ENCODE measurements around the gene TESMIN. TPM values are rescaled to one million over a fixed set of nuclear protein-coding genes. Genes with fewer than 3 reads are reported as not detected.

Gene TESMIN
- total RNA-seq, 1 donor from 2014 or later, result 2.5 TPM

DNA sequence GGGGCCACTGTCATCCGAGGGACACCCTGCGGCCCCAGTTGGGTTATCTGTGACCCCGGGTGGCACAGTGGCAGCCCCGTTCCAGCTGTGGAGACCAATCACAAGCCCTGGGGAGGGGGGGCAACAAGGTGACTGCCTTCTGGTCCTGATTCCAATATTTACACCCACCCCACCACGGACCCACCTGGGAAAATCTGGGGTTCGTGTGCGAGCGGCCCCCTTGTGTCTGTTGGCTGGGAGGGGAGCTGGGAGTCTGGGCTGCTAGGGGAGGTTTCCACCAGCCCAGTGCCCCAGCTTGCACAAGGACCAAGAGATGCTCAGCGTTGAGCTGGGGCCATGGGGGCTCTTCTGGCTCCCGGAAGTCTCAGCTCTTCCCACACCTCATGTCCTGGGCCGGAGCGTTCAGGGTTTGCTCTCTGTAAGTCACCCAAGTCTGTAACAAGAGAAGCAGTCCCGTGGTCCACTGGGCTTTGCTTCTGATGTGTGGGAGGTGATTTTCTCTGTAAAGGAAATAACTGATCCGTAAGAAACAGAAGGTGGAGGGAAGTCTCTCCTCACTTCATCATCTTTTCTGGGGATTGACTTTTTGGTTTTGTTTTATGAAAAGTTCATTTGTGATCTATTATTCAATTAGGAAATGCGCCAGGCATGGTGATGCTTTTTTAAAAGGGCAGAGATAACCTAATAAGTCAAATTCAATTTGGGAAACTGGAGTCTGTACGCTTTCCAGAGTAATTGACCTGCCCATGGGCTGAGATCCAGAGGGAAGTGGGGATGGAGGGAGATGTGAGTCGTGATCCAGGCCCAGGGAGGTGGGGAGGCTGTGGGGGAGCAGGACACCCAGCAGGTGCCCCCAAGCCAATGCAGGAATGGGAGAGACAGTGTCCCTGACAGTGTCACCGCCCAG, 89.4 kb downstream of the TESMIN start:
- intact Hi-C loops (cut with micrococcal nuclease), result no loop called here

- intact Hi-C loops (cut with micrococcal nuclease), result no loop called here
Observed at GRCh38 chr11:68661014-68661413, 90.3 kb downstream of the TESMIN start.

GRCh38 chr11:68660066-68660810, 91.1 kb downstream of the TESMIN start:
- intact Hi-C loops (cut with micrococcal nuclease), result no loop called here

GRCh38 chr11:68659158-68659921, 92.0 kb downstream of the TESMIN start:
- intact Hi-C loops (cut with micrococcal nuclease), result no loop called here

DNA sequence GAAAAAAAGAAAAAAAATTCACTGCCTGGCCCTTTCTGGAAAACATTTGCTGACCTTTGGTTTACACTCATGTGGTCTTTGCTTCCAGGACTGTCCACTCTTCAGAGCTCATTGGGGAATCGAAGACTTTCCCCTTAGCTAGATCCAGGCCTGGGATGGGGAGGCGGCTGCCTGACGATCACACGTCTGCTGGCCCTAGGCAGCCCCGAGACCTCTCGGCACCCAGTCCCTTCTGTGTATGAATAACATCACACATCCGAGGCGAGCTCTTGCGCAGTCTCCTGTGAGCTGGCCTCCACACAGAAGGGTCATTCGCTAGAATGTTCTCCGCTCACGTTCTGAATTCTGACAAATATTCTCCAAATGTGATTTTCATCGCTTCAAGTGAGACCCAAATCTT, 92.7 kb downstream of the TESMIN start:
- intact Hi-C loops (cut with micrococcal nuclease), result no loop called here

DNA sequence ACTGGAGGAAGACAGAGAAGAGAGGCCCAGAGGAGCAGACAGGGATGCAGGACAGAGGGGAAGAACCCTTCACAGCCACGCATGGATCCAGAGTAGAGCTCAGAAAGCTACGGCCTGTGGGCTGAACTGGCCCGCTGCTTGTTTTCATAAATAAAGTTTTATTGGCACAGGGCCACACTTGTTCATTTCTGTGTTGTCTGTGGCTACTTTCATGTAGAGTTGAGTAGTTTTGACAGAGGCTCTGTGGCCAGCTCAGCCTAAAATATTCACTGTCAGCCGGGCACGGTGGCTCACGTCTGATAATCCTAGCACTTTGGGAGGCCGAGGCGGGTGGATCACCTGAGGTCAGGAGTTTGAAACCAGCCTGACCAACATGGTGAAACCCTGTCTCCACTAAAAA, 93.2 kb downstream of the TESMIN start:
- intact Hi-C loops (cut with micrococcal nuclease), result no loop called here

Other genes starting within 250 kb of the TESMIN start
- 0.34 TPM in 1 of 2 replicates, not detected in the other for gene GAL, start 67.0 kb downstream of the TESMIN start, total RNA-seq
- gene CPT1A, start 90.4 kb upstream of the TESMIN start, total RNA-seq, result 28.3 and 31.7 TPM in 2 replicates
- 66.2 and 68.5 TPM in 2 replicates for gene MRPL21, start 152.3 kb upstream of the TESMIN start, total RNA-seq
- gene IGHMBP2, start 152.4 kb upstream of the TESMIN start, total RNA-seq, result 28.7 and 32.0 TPM in 2 replicates
- gene MRGPRD, start 229.5 kb upstream of the TESMIN start, total RNA-seq, result not detected in 2 replicates